Activated T-cell treated with anti-CD3 and anti-CD28 coated beads for 48 hours (primary cell): Measurements from ENCODE around the gene PDE8B.

Experiments used
- DNase-seq: peaks from one replicate; pipeline ENCODE4 v3.0.0-alpha.2; 2020; ENCODE audit warnings: low read depth

PDE8B gene

GRCh38 chr5:77294185-77294584 lies 83.7 kb downstream of the PDE8B start:
- no peak for DNase-seq

GRCh38 chr5:77295863-77296378 lies 85.4 kb downstream of the PDE8B start:
- DNase-seq: no peak

GRCh38 chr5:77298146-77298545 lies 87.7 kb downstream of the PDE8B start:
- DNase-seq: no peak

- DNase-seq: no peak
Measured at GRCh38 chr5:77300451-77300850, 90.0 kb downstream of the PDE8B start.

- no peak for DNase-seq
Measured at GRCh38 chr5:77301447-77301883, 91.0 kb downstream of the PDE8B start.

GRCh38 chr5:77302247-77302646 lies 91.8 kb downstream of the PDE8B start:
- DNase-seq: no peak

- no peak for DNase-seq
Measured at GRCh38 chr5:77302653-77303052, 92.2 kb downstream of the PDE8B start.

- DNase-seq: no peak
Measured at GRCh38 chr5:77304388-77304787, 93.9 kb downstream of the PDE8B start.

- DNase-seq: no peak
Measured at GRCh38 chr5:77305222-77305846, 94.9 kb downstream of the PDE8B start.

GRCh38 chr5:77305956-77306355 lies 95.5 kb downstream of the PDE8B start:
- DNase-seq: no peak

- no peak for DNase-seq
Measured at GRCh38 chr5:77306531-77306930, 96.1 kb downstream of the PDE8B start.

- no peak for DNase-seq
Measured at GRCh38 chr5:77308154-77308960, 97.9 kb downstream of the PDE8B start.

- DNase-seq: no peak
Measured at GRCh38 chr5:77309140-77309539, 98.7 kb downstream of the PDE8B start.

- no peak for DNase-seq
Measured at GRCh38 chr5:77310494-77311213, 100.2 kb downstream of the PDE8B start.

GRCh38 chr5:77311214-77311571 lies 100.7 kb downstream of the PDE8B start:
- DNase-seq: no peak

- DNase-seq: no peak
Measured at GRCh38 chr5:77312413-77312812, 101.9 kb downstream of the PDE8B start.

- no peak for DNase-seq
Measured at GRCh38 chr5:77316871-77317661, 106.6 kb downstream of the PDE8B start.

- no peak for DNase-seq
Measured at GRCh38 chr5:77318060-77318459, 107.6 kb downstream of the PDE8B start.

- no peak for DNase-seq
Measured at GRCh38 chr5:77319117-77319804, 108.8 kb downstream of the PDE8B start.

- no peak for DNase-seq
Measured at GRCh38 chr5:77321793-77322394, 111.4 kb downstream of the PDE8B start.

GRCh38 chr5:77322406-77322805 lies 111.9 kb downstream of the PDE8B start:
- DNase-seq: no peak
